ENCODE data around the gene FAM193B.

FAM193B gene

GRCh38 chr5:177516601-177517568, 37.5 kb downstream of the FAM193B start, which contains the start of gene DDX41:
TSS of gene DDX41 (minus strand) at chr5:177516961. CDS start at chr5:177516945, 16 bp downstream.
- peaks cover 20% of the 10 kb centered on the region for H3K79me2 ChIP-seq (ENCODE audit: low read length)

GRCh38 chr5:177515580-177515979, 38.8 kb downstream of the FAM193B start:
- Histone ChIP-seq H2AFZ (ENCODE audit: low read depth, low read length) (no peak overlapping the region), H3K9ac (ENCODE audit: low read length) (peak overlapping the region; percentile 82), H3K36me3 (replicated peaks; ENCODE audit: low read depth, low read length) (peaks cover 33% of the 10 kb centered on the region), H3K4me1 (ENCODE audit: low read length) (peaks cover 19% of the 10 kb centered on the region), H3K4me2 (ENCODE audit: low read length) (peak overlapping the region; percentile 91), H4K20me1 (ENCODE audit: insufficient read depth, low read length) (no peaks in the 10 kb centered on the region), H3K79me2 (ENCODE audit: low read length) (peaks cover 20% of the 10 kb centered on the region), H3K27ac (ENCODE audit: low read length) (no peak overlapping the region), H3K27me3 (ENCODE audit: low read depth, low read length) (no peaks in the 10 kb centered on the region), H3K9me3 (ENCODE audit: insufficient read depth, low read length) (no peaks in the 10 kb centered on the region; the same call in 1 of the 2 replicates), H3K4me3 (ENCODE audit: low read length) (peak overlapping the region; percentile 83)
- TF ChIP-seq EZH2phosphoT487 (IDR thresholded peaks at IDR 0.05; ENCODE audit: low read depth), result no peak
- TF ChIP-seq, protein P1, sequence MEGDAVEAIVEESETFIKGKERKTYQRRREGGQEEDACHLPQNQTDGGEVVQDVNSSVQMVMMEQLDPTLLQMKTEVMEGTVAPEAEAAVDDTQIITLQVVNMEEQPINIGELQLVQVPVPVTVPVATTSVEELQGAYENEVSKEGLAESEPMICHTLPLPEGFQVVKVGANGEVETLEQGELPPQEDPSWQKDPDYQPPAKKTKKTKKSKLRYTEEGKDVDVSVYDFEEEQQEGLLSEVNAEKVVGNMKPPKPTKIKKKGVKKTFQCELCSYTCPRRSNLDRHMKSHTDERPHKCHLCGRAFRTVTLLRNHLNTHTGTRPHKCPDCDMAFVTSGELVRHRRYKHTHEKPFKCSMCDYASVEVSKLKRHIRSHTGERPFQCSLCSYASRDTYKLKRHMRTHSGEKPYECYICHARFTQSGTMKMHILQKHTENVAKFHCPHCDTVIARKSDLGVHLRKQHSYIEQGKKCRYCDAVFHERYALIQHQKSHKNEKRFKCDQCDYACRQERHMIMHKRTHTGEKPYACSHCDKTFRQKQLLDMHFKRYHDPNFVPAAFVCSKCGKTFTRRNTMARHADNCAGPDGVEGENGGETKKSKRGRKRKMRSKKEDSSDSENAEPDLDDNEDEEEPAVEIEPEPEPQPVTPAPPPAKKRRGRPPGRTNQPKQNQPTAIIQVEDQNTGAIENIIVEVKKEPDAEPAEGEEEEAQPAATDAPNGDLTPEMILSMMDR (IDR thresholded peaks at IDR 0.05; ENCODE audit: low read depth, low read length), result no peak

More at GRCh38 chr5:177516601-177517568, 37.5 kb downstream of the FAM193B start, which contains the start of gene DDX41:
- Histone ChIP-seq H3K36me3 (replicated peaks; ENCODE audit: low read depth, low read length) (peaks cover 29% of the 10 kb centered on the region), H3K27me3 (ENCODE audit: low read depth, low read length) (no peaks in the 10 kb centered on the region), H3K9me3 (ENCODE audit: insufficient read depth, low read length) (no peaks in the 10 kb centered on the region), H2AFZ (ENCODE audit: low read depth, low read length) (peak within 1 kb of the TSS; percentile 52; the same call in 1 of the 2 replicates), H3K27ac (ENCODE audit: low read length) (peak within 1 kb of the TSS; percentile 24), H4K20me1 (ENCODE audit: insufficient read depth, low read length) (no peaks in the 10 kb centered on the region), H3K9ac (ENCODE audit: low read length) (peak within 1 kb of the TSS; percentile 82), H3K4me1 (ENCODE audit: low read length) (peaks cover 11% of the 10 kb centered on the region), H3K4me2 (ENCODE audit: low read length) (peak within 1 kb of the TSS; percentile 91), H3K4me3 (ENCODE audit: low read length) (peak within 1 kb of the TSS; percentile 83)
- TF ChIP-seq, protein P1 (IDR thresholded peaks at IDR 0.05; ENCODE audit: low read depth, low read length), result no peak
- TF ChIP-seq EZH2phosphoT487 (IDR thresholded peaks at IDR 0.05; ENCODE audit: low read depth), result no peak

GRCh38 chr5:177514541-177514940, 39.8 kb downstream of the FAM193B start:
- no peak overlapping the region for H3K9ac ChIP-seq (ENCODE audit: low read length)
- peaks cover 36% of the 10 kb centered on the region for H3K36me3 ChIP-seq (replicated peaks; ENCODE audit: low read depth, low read length)
- H3K27ac ChIP-seq (ENCODE audit: low read length), result no peak overlapping the region
- H2AFZ ChIP-seq (ENCODE audit: low read depth, low read length), result no peak overlapping the region
- H3K4me2 ChIP-seq (ENCODE audit: low read length), result no peak overlapping the region
- no peaks in the 10 kb centered on the region for H4K20me1 ChIP-seq (ENCODE audit: insufficient read depth, low read length)
- no peak for TF ChIP-seq EZH2phosphoT487 (IDR thresholded peaks at IDR 0.05; ENCODE audit: low read depth)
- TF ChIP-seq, protein P1 (IDR thresholded peaks at IDR 0.05; ENCODE audit: low read depth, low read length), result no peak
- H3K4me3 ChIP-seq (ENCODE audit: low read length), result no peak overlapping the region
- no peaks in the 10 kb centered on the region for H3K27me3 ChIP-seq (ENCODE audit: low read depth, low read length)
- H3K79me2 ChIP-seq (ENCODE audit: low read length), result peaks cover 20% of the 10 kb centered on the region
- H3K9me3 ChIP-seq (ENCODE audit: insufficient read depth, low read length), result no peaks in the 10 kb centered on the region; the same call in 1 of the 2 replicates
- H3K4me1 ChIP-seq (ENCODE audit: low read length), result peaks cover 29% of the 10 kb centered on the region

- Histone ChIP-seq H3K4me1 (ENCODE audit: low read length) (peaks cover 40% of the 10 kb centered on the region), H3K36me3 (replicated peaks; ENCODE audit: low read depth, low read length) (peaks cover 36% of the 10 kb centered on the region)
Observed at GRCh38 chr5:177513500-177513899, 40.9 kb downstream of the FAM193B start.

More at GRCh38 chr5:177513500-177513899, 40.9 kb downstream of the FAM193B start:
- Histone ChIP-seq H3K27me3 (ENCODE audit: low read depth, low read length) (no peaks in the 10 kb centered on the region), H4K20me1 (ENCODE audit: insufficient read depth, low read length) (no peaks in the 10 kb centered on the region), H3K4me3 (ENCODE audit: low read length) (no peak overlapping the region), H3K79me2 (ENCODE audit: low read length) (peaks cover 20% of the 10 kb centered on the region), H3K4me2 (ENCODE audit: low read length) (no peak overlapping the region), H3K9me3 (ENCODE audit: insufficient read depth, low read length) (no peaks in the 10 kb centered on the region; the same call in 1 of the 2 replicates), H3K27ac (ENCODE audit: low read length) (no peak overlapping the region), H3K9ac (ENCODE audit: low read length) (no peak overlapping the region), H2AFZ (ENCODE audit: low read depth, low read length) (no peak overlapping the region)
- TF ChIP-seq, protein P1 (IDR thresholded peaks at IDR 0.05; ENCODE audit: low read depth, low read length), result no peak
- TF ChIP-seq EZH2phosphoT487 (IDR thresholded peaks at IDR 0.05; ENCODE audit: low read depth), result no peak
